GM19099 (cell line): Measurements from ENCODE around the gene TOM1L1.

ENCODE experiments used
- POLR2A ChIP-seq: IDR thresholded peaks from 3 replicates; pipeline ENCODE4 v1.6.1; 2011; ENCODE audit warnings: low read depth; ENCODE audit not compliant: insufficient read length; ENCODE audit errors: extremely low read depth

Gene TOM1L1

DNA sequence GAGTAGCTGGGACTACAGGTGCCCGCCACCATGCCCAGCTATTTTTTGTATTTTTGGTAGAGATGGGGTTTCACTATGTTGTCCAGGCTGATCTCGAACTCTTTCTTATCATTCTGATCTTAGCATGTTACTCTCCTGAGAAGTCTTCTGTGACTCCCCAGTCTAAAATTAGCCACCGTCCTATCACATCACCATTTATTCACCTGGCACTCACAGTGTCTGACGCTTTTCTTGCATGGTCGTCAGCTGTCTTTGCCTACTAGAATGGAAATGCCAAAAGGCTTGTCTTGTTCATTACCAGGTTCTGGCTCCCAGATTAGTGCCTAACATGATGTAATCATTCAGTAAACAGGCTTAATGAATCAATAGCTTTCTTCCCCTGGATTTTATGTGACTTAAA is 23.8 kb downstream of the TOM1L1 start:
- TF ChIP-seq POLR2A, result no peak

DNA sequence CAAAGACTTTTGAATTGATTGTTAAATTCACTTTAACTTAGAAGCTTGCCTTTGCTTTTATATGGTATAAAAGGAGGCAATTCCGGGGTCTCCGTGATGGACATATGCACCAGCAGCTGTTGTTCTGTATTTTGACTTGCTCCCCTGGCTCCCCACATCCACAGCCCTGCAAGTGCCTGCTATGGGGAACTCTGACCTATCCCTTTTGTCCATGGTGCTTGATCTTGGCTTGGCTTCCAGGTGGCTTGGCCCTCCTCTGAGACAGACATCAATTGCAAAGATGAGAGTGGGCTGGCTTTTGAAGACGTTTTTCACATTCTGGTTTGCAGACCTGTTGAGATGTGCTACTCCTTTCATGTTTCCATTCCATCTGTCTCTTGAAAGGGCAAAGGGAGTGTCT is 26.9 kb downstream of the TOM1L1 start:
- TF ChIP-seq POLR2A, result no peak

DNA sequence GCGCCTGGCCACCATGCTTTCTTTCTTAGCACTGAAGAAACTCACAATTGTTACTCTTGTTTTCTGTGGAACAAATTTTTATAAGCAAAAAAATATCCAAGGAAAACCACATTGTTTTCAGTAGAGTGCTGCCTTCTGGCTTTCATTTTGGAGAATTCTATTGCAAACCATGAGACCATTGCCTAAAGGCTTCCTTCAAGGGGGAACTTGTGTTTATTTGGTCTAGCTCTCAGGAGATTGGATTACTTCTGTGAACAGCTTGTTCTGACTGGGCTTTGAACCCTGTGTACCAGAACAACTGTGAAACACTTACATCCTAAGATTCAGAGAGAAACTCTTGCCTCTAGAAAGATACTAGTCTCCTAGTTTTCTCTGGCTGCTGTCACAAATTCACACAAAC is 32.1 kb downstream of the TOM1L1 start:
- no peak for TF ChIP-seq POLR2A

DNA sequence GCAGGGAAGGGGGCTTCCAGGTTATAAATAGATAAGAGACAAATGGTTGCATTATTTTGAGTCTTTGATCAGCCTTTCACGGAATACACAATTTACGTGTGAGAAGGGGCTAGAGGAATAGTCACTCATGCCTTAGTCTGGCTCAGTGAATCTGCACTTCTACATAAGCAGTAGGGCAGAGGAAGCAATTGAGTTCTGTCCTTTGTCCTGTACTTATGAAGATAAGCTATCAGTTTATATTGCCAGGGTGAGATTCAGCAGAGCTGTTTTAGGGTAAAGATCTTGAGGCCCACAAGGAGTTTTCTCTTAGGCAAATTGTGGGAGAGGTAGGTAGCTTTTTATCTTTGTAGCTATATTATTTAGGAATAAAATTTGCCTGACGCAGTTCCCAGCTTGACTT is 33.3 kb downstream of the TOM1L1 start:
- no peak for TF ChIP-seq POLR2A

DNA sequence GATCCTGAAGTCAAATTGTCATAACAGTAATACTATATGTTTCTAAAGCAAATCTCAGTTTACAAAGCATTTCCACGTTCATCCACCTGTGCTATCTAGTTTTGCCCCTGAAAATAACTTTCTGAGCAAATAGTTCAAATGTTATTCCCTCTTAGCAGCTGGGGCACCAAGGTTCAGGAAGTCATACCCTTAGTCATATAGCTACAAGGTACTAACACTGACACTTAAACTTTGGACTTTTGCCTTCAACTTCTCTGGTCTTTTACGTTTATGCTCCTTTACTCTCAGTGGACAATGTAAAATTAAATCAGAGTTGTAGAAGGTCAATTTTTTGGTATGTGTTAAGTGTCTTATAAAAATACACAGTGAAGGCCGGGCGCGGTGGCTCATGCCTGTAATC is 34.8 kb downstream of the TOM1L1 start:
- TF ChIP-seq POLR2A, result no peak

DNA sequence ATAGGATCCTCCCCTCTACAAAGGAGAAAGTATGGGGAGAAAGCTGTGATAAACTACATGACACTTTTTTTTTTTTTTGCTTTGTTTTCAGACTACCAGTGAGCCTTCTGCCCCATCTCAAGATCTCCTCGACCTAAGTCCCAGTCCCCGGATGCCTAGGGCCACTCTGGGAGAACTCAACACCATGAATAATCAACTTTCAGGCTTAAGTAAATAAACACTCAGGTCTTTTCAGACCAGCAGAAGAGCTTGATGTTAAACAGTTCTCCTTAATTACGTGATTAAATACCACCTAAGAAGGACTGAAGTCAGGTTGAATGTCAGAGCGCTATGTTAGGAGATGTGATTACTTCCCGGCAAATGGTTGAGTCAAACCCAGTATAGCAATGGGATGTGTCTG is 36.4 kb downstream of the TOM1L1 start:
- TF ChIP-seq POLR2A, result no peak

DNA sequence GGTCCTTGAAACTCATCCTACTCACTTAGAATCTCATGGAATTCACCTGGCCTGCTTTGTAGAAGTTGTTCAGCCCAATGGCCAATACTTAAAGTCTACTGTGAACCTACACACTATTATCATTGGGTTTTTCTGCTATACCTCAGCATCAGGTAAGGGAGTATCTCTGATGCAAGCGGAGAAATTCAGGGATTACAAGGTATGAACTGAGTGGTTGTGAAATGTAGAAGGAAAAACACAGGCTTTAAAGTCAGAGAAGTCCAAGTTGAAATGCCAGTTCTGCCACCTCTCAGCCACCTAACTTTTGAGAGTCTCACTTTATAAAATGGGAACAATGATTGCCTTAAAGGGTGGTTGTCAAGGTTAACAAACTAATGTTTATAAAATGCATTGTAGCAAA is 36.8 kb downstream of the TOM1L1 start:
- no peak for TF ChIP-seq POLR2A

DNA sequence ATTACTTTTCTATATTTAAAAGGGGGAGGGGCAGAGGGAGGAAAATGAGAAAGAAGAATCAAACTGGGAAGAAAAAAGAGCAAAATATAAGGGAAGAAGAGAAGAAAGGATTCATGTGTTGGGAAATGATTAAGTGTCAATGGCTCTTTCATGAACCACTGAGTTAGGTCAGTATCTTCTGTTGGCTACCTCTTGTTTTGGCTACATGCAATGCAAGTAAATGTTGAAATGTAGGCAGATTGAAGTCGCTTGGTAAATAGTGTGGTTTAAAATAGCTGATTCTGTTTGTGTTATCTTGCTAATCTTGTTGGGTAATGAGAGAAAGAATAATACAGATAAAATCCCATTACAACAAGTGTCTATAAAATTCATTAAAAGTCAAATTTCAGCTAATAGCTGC is 40.6 kb downstream of the TOM1L1 start:
- no peak for TF ChIP-seq POLR2A

DNA sequence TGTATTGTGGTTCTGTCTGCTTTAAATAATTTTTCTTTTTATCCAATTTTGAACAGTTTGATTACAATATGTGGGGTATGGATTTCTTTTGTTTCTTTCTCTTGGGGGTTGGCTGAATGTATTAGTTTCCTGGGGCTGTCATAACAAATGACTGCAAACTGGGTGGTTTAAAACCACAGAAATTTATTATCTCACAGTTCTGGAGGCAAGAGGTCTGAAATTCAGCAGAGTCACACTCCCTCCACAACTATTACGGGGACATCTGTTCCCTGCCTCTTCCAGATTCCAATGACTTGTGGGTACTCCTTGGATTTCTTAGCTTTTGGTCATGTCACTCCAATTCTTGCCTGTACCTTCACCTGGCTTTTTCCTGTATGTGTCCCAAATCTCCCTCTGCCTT is 44.1 kb downstream of the TOM1L1 start:
- no peak for TF ChIP-seq POLR2A

DNA sequence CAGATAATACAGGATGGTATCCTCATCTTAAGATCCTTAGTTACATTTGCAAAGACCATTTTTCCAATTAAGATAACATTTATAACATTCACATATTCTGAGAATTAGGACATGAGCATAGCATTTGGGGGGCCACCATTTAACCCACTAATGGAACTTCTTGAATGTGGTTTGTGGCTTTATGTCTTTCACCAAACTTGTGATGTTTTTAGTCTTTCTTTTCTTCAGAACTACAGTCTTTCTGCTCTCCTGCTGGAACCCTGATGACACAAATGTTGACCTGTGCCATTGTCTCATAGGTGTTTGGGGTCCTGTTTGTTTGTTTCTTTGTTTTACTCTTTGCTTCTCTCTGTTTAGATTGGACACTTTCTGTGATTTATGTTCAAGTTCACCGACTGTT is 44.6 kb downstream of the TOM1L1 start:
- no peak for TF ChIP-seq POLR2A

DNA sequence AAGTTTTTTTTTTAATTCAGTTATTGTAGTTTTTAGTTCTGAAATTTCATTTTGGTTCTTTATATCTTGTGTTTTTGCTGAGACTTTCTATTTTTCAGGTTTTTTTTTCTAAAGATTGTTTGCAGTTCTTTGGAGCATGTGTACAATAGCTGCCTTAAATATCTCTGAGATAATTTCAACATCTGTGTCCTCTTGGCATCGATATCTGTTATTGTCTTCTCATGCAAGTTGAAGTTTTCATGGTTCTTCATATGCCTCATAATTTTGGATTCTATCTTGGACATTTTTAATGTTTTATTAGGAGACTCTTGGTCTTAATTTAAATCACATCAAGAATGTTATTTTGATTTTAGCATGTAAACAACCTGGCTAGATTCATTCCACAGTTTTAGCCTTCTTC is 45.0 kb downstream of the TOM1L1 start:
- no peak for TF ChIP-seq POLR2A

DNA sequence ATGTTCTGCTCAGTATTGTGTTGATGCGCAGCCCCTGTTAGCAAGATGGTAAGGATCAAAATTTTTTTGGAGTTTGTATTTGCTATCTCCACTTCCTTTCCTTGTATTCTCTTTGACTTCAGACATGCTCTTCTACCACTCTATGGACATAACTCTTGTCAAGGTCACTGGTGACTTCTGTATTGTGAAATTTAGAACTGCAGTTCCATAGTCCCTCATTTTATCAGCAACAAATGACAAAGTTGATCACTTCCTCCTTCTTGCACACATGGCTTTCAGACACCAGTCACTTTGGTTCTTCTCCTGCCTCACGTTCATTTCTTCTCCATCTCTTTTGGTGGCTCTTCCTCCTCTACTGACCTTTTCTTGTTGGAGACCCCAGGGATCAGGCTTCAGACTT is 46.7 kb downstream of the TOM1L1 start:
- no peak for TF ChIP-seq POLR2A

DNA sequence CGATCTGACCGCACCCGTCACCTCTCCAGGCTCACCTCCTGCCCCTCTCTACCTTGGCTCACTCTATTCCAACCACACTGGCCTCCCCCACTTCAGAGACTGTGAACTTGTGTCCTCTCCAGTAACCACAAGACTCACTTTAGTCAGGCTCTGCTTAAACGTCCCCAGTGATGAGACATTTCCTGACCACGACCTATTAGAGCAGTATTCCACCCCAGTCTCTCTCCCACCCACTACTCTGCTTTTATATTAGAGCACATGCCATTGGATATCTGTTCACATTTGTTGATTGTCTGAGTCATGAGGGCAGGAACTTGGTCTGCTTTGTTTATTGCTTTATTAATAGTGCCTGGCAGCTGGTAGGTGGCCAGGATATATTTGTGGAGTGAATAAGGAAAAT is 47.7 kb downstream of the TOM1L1 start:
- TF ChIP-seq POLR2A, result no peak

DNA sequence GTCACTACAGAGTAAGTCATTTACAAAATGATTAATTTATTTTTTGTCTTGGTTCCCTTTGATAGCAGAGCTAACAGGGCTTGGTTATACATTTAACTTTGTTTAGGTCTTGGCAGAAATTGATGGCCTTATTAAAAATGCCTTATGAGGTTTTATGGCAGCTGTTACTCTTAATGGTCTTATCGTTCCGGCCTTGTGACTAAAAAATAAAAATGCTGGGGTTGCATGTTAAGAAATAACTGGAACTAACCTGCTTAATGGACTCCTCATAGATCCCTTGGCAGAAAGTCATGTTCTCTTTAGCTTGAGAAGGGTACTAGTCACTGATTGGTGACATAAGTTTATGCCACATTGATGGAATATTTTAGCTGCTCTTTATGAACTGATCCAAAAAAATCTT is 49.5 kb downstream of the TOM1L1 start:
- TF ChIP-seq POLR2A, result no peak

DNA sequence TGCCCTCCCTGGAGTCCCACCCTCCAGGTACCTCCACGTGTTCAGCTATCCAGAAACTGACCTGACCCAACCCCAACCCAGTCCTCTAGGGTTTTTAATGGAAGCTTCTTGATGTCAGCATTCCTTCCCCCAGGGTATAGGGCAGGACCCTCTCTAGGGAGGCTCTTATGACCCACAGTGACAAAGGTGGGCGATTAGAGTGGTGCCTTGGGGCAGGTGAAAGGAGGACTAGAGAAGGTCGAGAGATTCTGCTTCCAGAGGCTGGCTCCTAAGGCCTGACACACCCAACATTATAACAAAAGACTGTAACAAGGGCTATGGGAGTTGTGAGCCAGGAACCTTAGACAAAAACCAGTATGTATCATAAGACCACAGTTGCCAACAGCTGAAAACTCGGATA is 50.6 kb downstream of the TOM1L1 start:
- no peak for TF ChIP-seq POLR2A

DNA sequence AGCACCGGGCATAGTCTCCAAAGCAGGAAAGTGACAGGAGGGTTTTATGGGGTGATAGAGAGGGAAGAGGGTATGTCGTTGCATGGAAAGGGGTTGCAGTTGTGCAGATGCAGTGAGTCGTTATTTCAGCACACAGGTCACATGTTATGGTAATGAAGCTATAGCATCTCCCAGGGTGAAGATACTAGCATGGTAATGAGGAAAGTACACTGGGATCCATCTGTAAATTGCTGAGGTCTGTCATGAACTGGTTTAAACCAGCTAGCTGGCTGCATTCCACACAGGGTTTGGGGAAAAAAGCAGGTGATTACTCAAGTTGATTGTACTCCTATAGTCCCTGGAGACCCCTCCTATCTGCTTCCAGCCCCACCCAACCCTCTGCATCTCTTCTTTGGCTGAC is 56.1 kb downstream of the TOM1L1 start:
- no peak for TF ChIP-seq POLR2A

DNA sequence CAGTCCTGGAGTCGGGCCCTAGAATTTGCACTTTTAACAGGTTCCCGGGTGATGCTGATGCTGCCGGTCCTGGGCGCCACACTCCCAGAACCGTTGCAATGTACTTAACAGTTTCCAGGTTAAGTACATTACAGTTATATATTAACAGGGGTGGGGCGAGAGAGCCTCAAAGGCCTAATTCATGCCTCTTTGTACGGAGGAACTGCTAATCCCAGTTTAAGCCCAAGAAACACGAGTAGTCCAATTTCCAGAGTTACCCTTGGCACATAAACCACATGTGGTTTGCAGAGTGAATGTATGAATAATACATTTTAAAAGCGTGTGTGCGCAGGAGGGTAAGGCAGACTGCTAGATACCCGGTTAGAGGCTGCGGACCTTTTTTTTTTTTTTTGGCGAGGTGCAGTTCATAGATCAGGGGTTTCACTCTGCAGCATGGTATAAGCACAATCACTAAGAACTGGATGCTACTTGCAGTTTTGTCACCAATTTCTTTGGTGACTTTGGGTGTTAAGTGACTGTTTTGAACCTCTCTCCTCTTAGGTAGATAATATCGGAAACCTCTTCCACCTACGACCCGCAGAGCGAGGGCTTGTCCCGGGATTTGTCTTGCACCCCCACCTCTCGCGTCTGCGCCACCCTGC is 67.1 kb downstream of the TOM1L1 start:
- TF ChIP-seq POLR2A, result peak; percentile 22
